H9 (cell line): ENCODE results near the gene TRAK1. TPM values are rescaled to one million over a fixed set of nuclear protein-coding genes. Genes with fewer than 3 reads are reported as not detected.

Source experiments
- DNase-seq: peaks from one replicate; pipeline ENCODE4 v3.0.0-alpha.2; 2017
- H2AFZ ChIP-seq: one replicate; pipeline ENCODE4 v1.6.1; 2013; ENCODE audit warnings: mild to moderate bottlenecking, low read length, control low read depth, moderate library complexity
- H2AK5ac ChIP-seq: 2 replicates; pipeline ENCODE4 v1.6.1; 2013; ENCODE audit warnings: low read length, control low read depth, mixed read lengths; ENCODE audit not compliant: insufficient read length
- H2BK120ac ChIP-seq: one replicate; pipeline ENCODE4 v1.6.1; 2013; ENCODE audit warnings: low read depth, mild to moderate bottlenecking, low read length, control low read depth, inconsistent platforms; ENCODE audit not compliant: poor library complexity, severe bottlenecking
- H2BK12ac ChIP-seq: 2 replicates; pipeline ENCODE4 v1.6.1; 2013; ENCODE audit warnings: low read length, control low read depth, mixed read lengths, low read depth; ENCODE audit not compliant: insufficient read length
- H2BK15ac ChIP-seq: 2 replicates; pipeline ENCODE4 v1.6.1; 2013; ENCODE audit warnings: low read depth, low read length, control low read depth
- H2BK20ac ChIP-seq: one replicate; pipeline ENCODE4 v1.6.1; 2013; ENCODE audit warnings: low read depth, mild to moderate bottlenecking, low read length, control low read depth, inconsistent platforms; ENCODE audit not compliant: poor library complexity, severe bottlenecking
- H2BK5ac ChIP-seq: 2 replicates; pipeline ENCODE4 v1.6.1; 2013; ENCODE audit warnings: low read length, control low read depth, mixed read lengths; ENCODE audit not compliant: insufficient read length
- H3K14ac ChIP-seq: 2 replicates; pipeline ENCODE4 v1.6.1; 2013; ENCODE audit warnings: low read length, control low read depth; ENCODE audit not compliant: insufficient read depth
- H3K18ac ChIP-seq: 2 replicates; pipeline ENCODE4 v1.6.1; 2013; ENCODE audit warnings: low read depth, mild to moderate bottlenecking, mixed read lengths, low read length, control low read depth; ENCODE audit not compliant: insufficient read length
- H3K23ac ChIP-seq: 2 replicates; pipeline ENCODE4 v1.6.1; 2013; ENCODE audit warnings: low read length, control low read depth, mixed read lengths, low read depth; ENCODE audit not compliant: insufficient read length
- H3K23me2 ChIP-seq: 2 replicates; pipeline ENCODE4 v1.6.1; 2013; ENCODE audit warnings: low read depth, mild to moderate bottlenecking, mixed read lengths, low read length, control low read depth; ENCODE audit not compliant: insufficient read length, poor library complexity, severe bottlenecking
- H3K27ac ChIP-seq: 2 replicates; pipeline ENCODE4 v1.5.1; 2013; ENCODE audit warnings: low read length, control low read depth, mixed read lengths, low read depth; ENCODE audit not compliant: insufficient read length
- H3K27me3 ChIP-seq: 2 replicates; pipeline ENCODE4 v1.6.1; 2013; ENCODE audit warnings: low read length, control low read depth, inconsistent platforms; ENCODE audit not compliant: insufficient read depth
- H3K4ac ChIP-seq: 2 replicates; pipeline ENCODE4 v1.6.1; 2013; ENCODE audit warnings: low read depth, mild to moderate bottlenecking, control low read depth, inconsistent platforms, low read length, moderate library complexity
- H3K4me1 ChIP-seq: 2 replicates; pipeline ENCODE4 v1.6.1; 2013; ENCODE audit warnings: low read length, control low read depth, inconsistent platforms; ENCODE audit not compliant: insufficient read depth
- H3K4me2 ChIP-seq: 2 replicates; pipeline ENCODE4 v1.6.1; 2013; ENCODE audit warnings: low read length, control low read depth, mixed read lengths; ENCODE audit not compliant: insufficient read length, insufficient read depth
- H3K56ac ChIP-seq: 2 replicates; pipeline ENCODE4 v1.6.1; 2013; ENCODE audit warnings: low read depth, mild to moderate bottlenecking, mixed read lengths, low read length, control low read depth; ENCODE audit not compliant: insufficient read length
- H3K79me1 ChIP-seq: 2 replicates; pipeline ENCODE4 v1.6.1; 2013; ENCODE audit warnings: low read depth, mild to moderate bottlenecking, moderate library complexity, low read length, control low read depth, inconsistent platforms; ENCODE audit not compliant: insufficient read depth, poor library complexity, severe bottlenecking
- H3K79me2 ChIP-seq: 2 replicates; pipeline ENCODE4 v1.6.1; 2013; ENCODE audit warnings: low read length, control low read depth, inconsistent platforms; ENCODE audit not compliant: insufficient read depth
- H3K9ac ChIP-seq: 2 replicates; pipeline ENCODE4 v1.6.1; 2013; ENCODE audit warnings: low read length, control low read depth, mixed read lengths; ENCODE audit not compliant: insufficient read length; ENCODE audit errors: extremely low read depth
- H3K9me3 ChIP-seq: one replicate; pipeline ENCODE4 v1.6.1; 2013; ENCODE audit warnings: low read depth, low read length, inconsistent platforms; ENCODE audit not compliant: control insufficient read depth
- H3T11ph ChIP-seq: one replicate; pipeline ENCODE4 v1.6.1; 2013; ENCODE audit warnings: mild to moderate bottlenecking, low read length, control low read depth, inconsistent platforms
- H4K20me1 ChIP-seq: one replicate; pipeline ENCODE4 v1.6.1; 2013; ENCODE audit not compliant: control insufficient read depth, insufficient read length, insufficient read depth
- H4K5ac ChIP-seq: 2 replicates; pipeline ENCODE4 v1.6.1; 2013; ENCODE audit warnings: low read depth, mild to moderate bottlenecking, mixed read lengths, low read length, control low read depth; ENCODE audit not compliant: insufficient read length
- H4K8ac ChIP-seq: replicated peaks from 2 replicates; pipeline ENCODE4 v1.6.1; 2013; ENCODE audit warnings: low read length, control low read depth, mixed read lengths, low read depth; ENCODE audit not compliant: insufficient read length
- H4K91ac ChIP-seq: 2 replicates; pipeline ENCODE4 v1.6.1; 2013; ENCODE audit warnings: low read depth, mild to moderate bottlenecking, moderate library complexity, mixed read lengths, low read length, control low read depth; ENCODE audit not compliant: insufficient read length
- H3K27ac Mint-ChIP-seq, 3 experiments: 2 replicates in 2 of 3; 3 replicates in 1 of 3; pipeline ENCODE4 v1.8.0; 2020 to 2021; ENCODE audit warnings: mixed read lengths in 3 of 3, mild to moderate bottlenecking in 1 of 3, moderate library complexity in 1 of 3
- H3K27me3 Mint-ChIP-seq: 2 replicates; pipeline ENCODE4 v1.8.0; 2021; ENCODE audit warnings: low read depth, mild to moderate bottlenecking, moderate library complexity, mixed read lengths
- H3K36me3 Mint-ChIP-seq, 3 experiments: 2 replicates in 2 of 3; 3 replicates in 1 of 3; pipeline ENCODE4 v1.8.0; 2020 to 2021; ENCODE audit warnings: low read depth in 3 of 3, mixed read lengths in 3 of 3; ENCODE audit not compliant: insufficient read depth in 1 of 3
- H3K4me1 Mint-ChIP-seq, 2 experiments: 2 replicates each; pipeline ENCODE4 v1.8.0; 2020; ENCODE audit warnings: mixed read lengths in 2 of 2
- H3K4me3 Mint-ChIP-seq, 2 experiments: 2 replicates in 1 of 2; 3 replicates in 1 of 2; pipeline ENCODE4 v1.8.0; 2020 to 2021; ENCODE audit warnings: mild to moderate bottlenecking in 2 of 2, mixed read lengths in 2 of 2, moderate library complexity in 1 of 2
- H3K9me3 Mint-ChIP-seq, 2 experiments: 2 replicates in 1 of 2; 3 replicates in 1 of 2; pipeline ENCODE4 v1.8.0; 2020; ENCODE audit warnings: mild to moderate bottlenecking in 2 of 2, mixed read lengths in 2 of 2, moderate library complexity in 1 of 2
- WGBS: extraction: QIAGEN DNeasy Blood & Tissue Kit; methylation state at CpG from one replicate; pipeline ENCODE4 v1.1.7; 2013; ENCODE audit warnings: missing lambda C conversion rate, low lambda C conversion rate, mixed read lengths; ENCODE audit not compliant: insufficient read length; ENCODE audit errors: extremely low coverage; 5-methylcytosine and 5-hydroxymethylcytosine counted together
- total RNA-seq: library from RNA; stranded (reverse); gene quantifications from 2 replicates; pipeline ENCODE4 v1.2.1, GENCODE V29; 2021
- TF ChIP-seq, protein P1 (sequence below): fragments of 200-600 bp; sonication (generic); conservative IDR thresholded peaks from 3 replicates; pipeline ENCODE4 v1.8.0; 2021; ENCODE audit warnings: antibody characterized with exemption, mild to moderate bottlenecking

Gene TRAK1
- total RNA-seq, 1 experiment from 2014 or later = 34.2 TPM

DNA sequence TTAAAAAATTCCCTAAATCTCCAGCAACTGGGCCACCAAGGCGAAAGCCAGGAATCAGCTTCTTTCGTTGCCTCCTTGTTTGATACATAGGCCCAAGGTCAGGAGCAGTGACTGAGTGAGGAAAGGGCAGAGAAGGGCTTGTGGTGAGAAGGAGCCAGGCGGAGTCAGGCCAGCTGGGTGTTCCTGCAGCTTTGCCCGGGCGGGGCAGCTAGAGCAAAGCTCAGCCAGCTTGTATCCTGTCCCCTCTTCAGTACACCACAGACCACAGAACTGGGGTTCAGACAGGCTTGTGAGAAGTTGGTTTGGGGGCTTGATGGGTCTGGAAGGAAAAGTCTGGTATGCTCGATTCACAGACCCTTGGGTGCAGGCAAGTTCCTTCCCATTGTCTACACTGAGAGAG lies 122.3 kb downstream of the TRAK1 start:
- Mint-ChIP-seq H3K4me1 (peaks cover 11 to 17% of the 10 kb centered on the region in 2 experiments), H3K27me3 (no peaks in the 10 kb centered on the region), H3K27ac (no peak overlapping the region; a peak in 1 of 7 replicates), H3K9me3 (no peaks in the 10 kb centered on the region), H3K36me3 (peaks cover 15 to 42% (median 38%) of the 10 kb centered on the region in 3 experiments), H3K4me3 (no peak overlapping the region)
- H3K79me2 ChIP-seq = no peaks in the 10 kb centered on the region
- H2AK5ac ChIP-seq = no peak overlapping the region
- no peak overlapping the region for H3K18ac ChIP-seq
- H3K79me1 ChIP-seq = no peaks in the 10 kb centered on the region
- no peak overlapping the region for H2BK20ac ChIP-seq
- no peak overlapping the region for H3K27ac ChIP-seq
- H2BK15ac ChIP-seq = no peak overlapping the region
- no peak overlapping the region for H4K5ac ChIP-seq
- H4K20me1 ChIP-seq = no peaks in the 10 kb centered on the region
- no peaks in the 10 kb centered on the region for H3K9me3 ChIP-seq
- no peak overlapping the region for H2AFZ ChIP-seq
- TF ChIP-seq, protein P1, sequence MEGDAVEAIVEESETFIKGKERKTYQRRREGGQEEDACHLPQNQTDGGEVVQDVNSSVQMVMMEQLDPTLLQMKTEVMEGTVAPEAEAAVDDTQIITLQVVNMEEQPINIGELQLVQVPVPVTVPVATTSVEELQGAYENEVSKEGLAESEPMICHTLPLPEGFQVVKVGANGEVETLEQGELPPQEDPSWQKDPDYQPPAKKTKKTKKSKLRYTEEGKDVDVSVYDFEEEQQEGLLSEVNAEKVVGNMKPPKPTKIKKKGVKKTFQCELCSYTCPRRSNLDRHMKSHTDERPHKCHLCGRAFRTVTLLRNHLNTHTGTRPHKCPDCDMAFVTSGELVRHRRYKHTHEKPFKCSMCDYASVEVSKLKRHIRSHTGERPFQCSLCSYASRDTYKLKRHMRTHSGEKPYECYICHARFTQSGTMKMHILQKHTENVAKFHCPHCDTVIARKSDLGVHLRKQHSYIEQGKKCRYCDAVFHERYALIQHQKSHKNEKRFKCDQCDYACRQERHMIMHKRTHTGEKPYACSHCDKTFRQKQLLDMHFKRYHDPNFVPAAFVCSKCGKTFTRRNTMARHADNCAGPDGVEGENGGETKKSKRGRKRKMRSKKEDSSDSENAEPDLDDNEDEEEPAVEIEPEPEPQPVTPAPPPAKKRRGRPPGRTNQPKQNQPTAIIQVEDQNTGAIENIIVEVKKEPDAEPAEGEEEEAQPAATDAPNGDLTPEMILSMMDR = no peak
- H2BK5ac ChIP-seq = no peak overlapping the region
- peak overlapping the region; percentile 11; the same call in 1 of the 2 replicates for H3K14ac ChIP-seq
- H3K23ac ChIP-seq = no peak overlapping the region
- H3K56ac ChIP-seq = no peak overlapping the region
- no peak overlapping the region for H4K91ac ChIP-seq
- no peak overlapping the region for H3T11ph ChIP-seq
- H2BK120ac ChIP-seq = no peak overlapping the region
- H3K27me3 ChIP-seq = no peaks in the 10 kb centered on the region
- DNase-seq = no peak
- H3K4me2 ChIP-seq = no peak overlapping the region
- no CpG with 5 or more reads among the region's 6 CpGs for WGBS
- H3K4me1 ChIP-seq = no peaks in the 10 kb centered on the region
- H3K9ac ChIP-seq = no peak overlapping the region
- no peak overlapping the region for H4K8ac ChIP-seq
- no peak overlapping the region for H3K4ac ChIP-seq
- H2BK12ac ChIP-seq = no peak overlapping the region
- no peaks in the 10 kb centered on the region for H3K23me2 ChIP-seq
